ENCODE results near the gene TMEM30A.
A peak's percentile ranks its signal among the peaks of the same experiment; 100 is the strongest.

TMEM30A gene

GRCh38 chr6:75243333-75244062 lies 41.1 kb downstream of the TMEM30A start, which contains the start of gene COX7A2:
TSS of gene COX7A2 (minus strand) at chr6:75243801. CDS start at chr6:75243734, 67 bp downstream.
- peak within 1 kb of the TSS; percentile 87 for H3K4me3 ChIP-seq (replicated peaks; ENCODE audit: low read depth, low read length)
- peak; percentile 99 for DNase-seq (ENCODE audit: low read depth)
- TF ChIP-seq, protein P1, sequence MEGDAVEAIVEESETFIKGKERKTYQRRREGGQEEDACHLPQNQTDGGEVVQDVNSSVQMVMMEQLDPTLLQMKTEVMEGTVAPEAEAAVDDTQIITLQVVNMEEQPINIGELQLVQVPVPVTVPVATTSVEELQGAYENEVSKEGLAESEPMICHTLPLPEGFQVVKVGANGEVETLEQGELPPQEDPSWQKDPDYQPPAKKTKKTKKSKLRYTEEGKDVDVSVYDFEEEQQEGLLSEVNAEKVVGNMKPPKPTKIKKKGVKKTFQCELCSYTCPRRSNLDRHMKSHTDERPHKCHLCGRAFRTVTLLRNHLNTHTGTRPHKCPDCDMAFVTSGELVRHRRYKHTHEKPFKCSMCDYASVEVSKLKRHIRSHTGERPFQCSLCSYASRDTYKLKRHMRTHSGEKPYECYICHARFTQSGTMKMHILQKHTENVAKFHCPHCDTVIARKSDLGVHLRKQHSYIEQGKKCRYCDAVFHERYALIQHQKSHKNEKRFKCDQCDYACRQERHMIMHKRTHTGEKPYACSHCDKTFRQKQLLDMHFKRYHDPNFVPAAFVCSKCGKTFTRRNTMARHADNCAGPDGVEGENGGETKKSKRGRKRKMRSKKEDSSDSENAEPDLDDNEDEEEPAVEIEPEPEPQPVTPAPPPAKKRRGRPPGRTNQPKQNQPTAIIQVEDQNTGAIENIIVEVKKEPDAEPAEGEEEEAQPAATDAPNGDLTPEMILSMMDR (IDR thresholded peaks at IDR 0.05; ENCODE audit: low read length, missing control alignments): no peak

DNA sequence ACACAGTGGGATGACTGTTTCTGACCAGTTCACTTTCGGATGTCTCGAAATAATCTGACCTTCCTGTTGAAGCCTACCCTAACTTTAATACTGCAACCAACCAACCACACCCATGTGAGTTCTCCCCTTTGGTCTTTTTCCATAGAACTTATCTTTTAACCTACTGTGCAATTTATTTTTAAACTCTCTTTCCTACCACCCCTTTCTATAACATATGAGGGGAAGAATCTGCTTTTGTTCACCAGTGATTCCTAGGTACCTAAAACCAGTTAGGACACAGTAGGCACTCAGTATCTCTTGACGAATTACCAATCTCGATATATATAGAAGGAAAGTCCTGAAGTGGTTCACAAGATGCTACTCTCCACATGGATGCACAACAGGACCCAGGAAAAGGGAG lies 48.0 kb downstream of the TMEM30A start:
- TF ChIP-seq, protein P1 (IDR thresholded peaks at IDR 0.05; ENCODE audit: low read length, missing control alignments): no peak
- H3K4me3 ChIP-seq (replicated peaks; ENCODE audit: low read depth, low read length): no peak overlapping the region
- no peak for DNase-seq (ENCODE audit: low read depth)

GRCh38 chr6:75235271-75235670 lies 49.3 kb downstream of the TMEM30A start:
- no peak overlapping the region for H3K4me3 ChIP-seq (replicated peaks; ENCODE audit: low read depth, low read length)
- TF ChIP-seq, protein P1 (IDR thresholded peaks at IDR 0.05; ENCODE audit: low read length, missing control alignments): no peak
- no peak for DNase-seq (ENCODE audit: low read depth)

DNA sequence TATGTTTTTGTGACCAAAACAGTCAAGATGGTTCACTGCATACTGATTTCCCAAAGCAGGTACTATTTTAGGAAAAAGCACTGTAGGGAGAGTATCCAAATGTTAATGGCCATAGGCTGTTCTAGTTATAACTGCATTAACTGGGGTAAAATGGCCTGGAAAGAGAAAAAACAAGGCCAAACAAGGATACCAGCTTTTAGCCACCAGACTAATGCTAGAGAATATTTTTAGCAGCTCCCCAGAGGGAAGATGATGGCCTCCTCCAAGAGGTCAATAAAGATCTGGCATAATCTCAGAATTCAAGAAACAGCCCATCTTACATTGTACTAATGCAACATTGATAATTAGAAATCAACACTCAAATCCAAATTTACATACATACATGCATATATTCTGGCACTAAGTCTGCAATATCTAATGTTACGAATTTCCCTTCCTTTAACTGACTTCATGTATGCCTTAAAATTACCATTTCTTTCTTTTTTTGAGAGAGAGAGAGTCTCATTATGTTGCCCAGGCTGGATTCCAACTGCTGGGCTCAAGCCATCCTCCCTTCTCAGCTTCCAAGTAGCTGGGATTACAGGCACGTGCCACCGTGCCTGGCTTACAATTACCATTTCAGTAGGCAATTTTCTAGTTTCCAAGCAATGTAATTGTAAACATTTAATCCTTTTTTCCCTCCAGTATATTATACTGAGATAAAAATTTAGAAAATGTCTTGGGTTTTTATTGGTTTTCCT lies 50.3 kb downstream of the TMEM30A start:
- TF ChIP-seq, protein P1 (IDR thresholded peaks at IDR 0.05; ENCODE audit: low read length, missing control alignments): no peak
- H3K4me3 ChIP-seq (replicated peaks; ENCODE audit: low read depth, low read length): no peak overlapping the region
- DNase-seq (ENCODE audit: low read depth): no peak

- H3K4me3 ChIP-seq (replicated peaks; ENCODE audit: low read depth, low read length): no peak overlapping the region
- DNase-seq (ENCODE audit: low read depth): no peak
- TF ChIP-seq, protein P1 (IDR thresholded peaks at IDR 0.05; ENCODE audit: low read length, missing control alignments): no peak
Observed at GRCh38 chr6:75233092-75233615, 51.4 kb downstream of the TMEM30A start.

DNA sequence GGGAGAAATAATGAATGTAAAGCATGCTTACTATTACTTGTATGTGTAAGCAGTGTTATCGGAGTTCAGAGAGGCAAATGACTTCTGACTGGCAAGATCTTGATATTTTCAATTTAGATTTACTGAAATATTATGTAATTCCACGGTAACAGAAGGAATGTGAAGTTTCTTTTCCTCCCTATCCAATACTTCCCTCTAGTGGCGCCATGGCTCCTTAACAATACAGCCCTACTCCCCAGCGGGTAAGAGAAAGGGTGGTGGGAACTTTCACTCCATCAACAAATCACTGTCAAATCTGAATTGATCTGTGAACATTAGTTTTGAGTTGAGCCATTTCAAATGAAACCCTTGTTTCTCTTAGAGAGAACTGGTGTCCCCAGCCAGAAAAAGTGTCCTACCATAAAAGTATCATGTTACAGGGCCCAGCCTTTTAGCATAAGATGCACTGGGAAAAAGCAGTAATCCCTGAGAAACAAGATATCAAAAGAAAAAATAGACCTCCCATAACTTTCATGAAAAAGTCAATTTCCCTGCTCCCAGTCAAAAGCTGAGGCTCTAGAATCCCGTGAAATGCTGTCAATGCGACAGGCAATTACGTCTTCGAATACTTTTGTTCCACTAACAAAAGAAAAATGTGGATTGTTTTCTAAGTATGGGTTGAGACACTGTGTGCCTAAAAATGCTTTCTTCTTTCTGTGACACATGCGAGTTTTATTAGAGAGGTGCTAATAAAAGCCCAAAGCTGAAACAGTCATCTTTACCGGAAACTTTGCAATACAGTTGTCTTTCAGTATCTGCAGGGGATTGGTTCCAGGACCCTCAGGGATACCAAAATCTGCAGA lies 53.9 kb downstream of the TMEM30A start:
- TF ChIP-seq, protein P1 (IDR thresholded peaks at IDR 0.05; ENCODE audit: low read length, missing control alignments): peak; percentile 93
- H3K4me3 ChIP-seq (replicated peaks; ENCODE audit: low read depth, low read length): no peak overlapping the region
- peak; percentile 80 for DNase-seq (ENCODE audit: low read depth)
